H1 (cell line): ENCODE data around the gene PRKAB2. TPM values are rescaled to one million over a fixed set of nuclear protein-coding genes. Genes with fewer than 3 reads are reported as not detected.

Experiments
- TAF7 ChIP-seq: optimal IDR thresholded peaks from 2 replicates; pipeline ENCODE3; 2011; ENCODE audit warnings: low read depth, mild to moderate bottlenecking, inconsistent platforms, low read length, moderate library complexity, borderline replicate concordance
- polyA plus RNA-seq, 7 experiments: library from polyadenylated mRNA; depleted of rRNA in 3 of 7; stranded (reverse) in 5 of 7; unstranded in 2 of 7; fragments of >200 nt in 5 of 7; fragments of 200-250 nt in 2 of 7; gene quantifications; 1 replicate in 5 of 7; 2 replicates in 1 of 7; 4 replicates in 1 of 7; pipeline versions ENCODE4 v1.2.1 to v1.2.3, GENCODE V29; 2011 to 2013; ENCODE audit warnings: missing spikeins in 2 of 7, mixed read lengths in 2 of 7
- total RNA-seq: library from RNA; stranded (reverse); fragmentation: NEBNext Ultra II Directional; extraction: Animal tissue kit (Norgen Biotek cat#: 25700); gene quantifications from 2 replicates; pipeline ENCODE4 v1.2.1, GENCODE V29; 2021

Gene PRKAB2
- total and polyA plus RNA-seq, 2 of the 8 experiments (the other 6 are each of a cell fraction or from before 2014, with no cell fraction given): 15.0 to 18.9 TPM

DNA sequence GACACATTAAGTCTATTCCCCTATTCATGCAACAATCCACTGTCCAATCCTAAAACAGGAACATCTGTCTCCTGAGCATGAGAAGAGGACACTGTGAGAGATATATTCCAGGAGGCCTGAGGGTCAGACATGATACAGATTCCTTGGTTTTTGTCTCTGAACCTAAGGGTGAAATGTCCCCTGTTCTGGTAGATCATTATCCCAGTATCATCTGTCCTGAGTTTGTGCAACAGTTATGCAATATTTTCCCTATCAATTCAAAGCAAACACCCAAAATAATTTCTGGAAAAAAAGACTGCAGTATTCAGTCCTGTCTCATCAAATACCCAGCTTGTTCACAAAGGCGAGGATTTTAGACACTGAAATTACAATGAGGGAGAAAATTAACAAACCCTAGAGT lies 61.4 kb downstream of the PRKAB2 start (continued):
- TF ChIP-seq TAF7: no peak
